ENCODE measurements around the gene CITED2. TPM values are rescaled to one million over a fixed set of nuclear protein-coding genes. Genes with fewer than 3 reads are reported as not detected.

CITED2 gene
- total and polyA plus RNA-seq, 2 of the 8 experiments (the other 6 are each of a cell fraction or from before 2014, with no cell fraction given) = 89.1 to 115 TPM

DNA sequence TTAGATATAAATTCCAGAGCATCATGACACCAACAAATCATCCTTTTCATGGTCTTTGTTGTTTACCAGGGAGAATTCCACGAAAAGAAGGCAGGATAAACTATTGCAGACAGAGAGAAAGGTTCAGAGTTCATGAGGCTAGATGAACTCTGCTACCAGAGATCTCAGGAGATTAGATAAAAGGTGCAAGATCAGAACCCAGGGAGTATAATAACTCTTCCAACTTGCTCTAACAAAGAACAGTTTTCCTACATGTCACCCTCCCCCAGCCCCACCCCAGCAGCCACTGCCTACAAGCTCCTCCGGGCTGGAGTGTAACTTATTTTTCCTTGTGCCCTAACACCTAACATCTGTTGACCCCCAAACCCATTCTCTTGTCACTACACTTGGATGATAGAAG is 13.9 kb upstream of the CITED2 start:
- no peak overlapping the region for H4K5ac ChIP-seq (ENCODE audit: insufficient read length, low read depth, low read length)
- H3K27me3 ChIP-seq (replicated peaks in 1 of 4; ENCODE audit: control insufficient read depth in 3 of 4, extremely low read depth in 1 of 4, insufficient read depth in 3 of 4, low read length in 3 of 4) = peaks cover 0 to 9% (median 4%) of the 10 kb centered on the region in 4 experiments; a peak in 4 of 7 replicates
- ChIA-PET CTCF (ENCODE audit: partially characterized antibody) (interaction anchor here (2.1 kb wide), 1 partner anchor 18 kb away, joined by 6 read pairs; no protein-coding TSS in a partner anchor), POLR2A (ENCODE audit: partially characterized antibody) (interaction anchor here (1.8 kb wide), 1 partner anchor 14 kb away, joined by 4 read pairs; the partner anchor contains the start of gene CITED2)
- H3K23me2 ChIP-seq (ENCODE audit: low read depth, low read length) = no peaks in the 10 kb centered on the region
- H3K14ac ChIP-seq (ENCODE audit: insufficient read length) = no peak overlapping the region
- H2BK120ac ChIP-seq (replicated peaks; ENCODE audit: low read depth, low read length) = no peak overlapping the region
- H2BK15ac ChIP-seq (ENCODE audit: low read length) = no peak overlapping the region
- no peak overlapping the region for H2AFZ ChIP-seq (ENCODE audit: low read length)
- DNase-seq (ENCODE audit: low read depth in 1 of 2, low spot score in 2 of 2) (no peak), FAIRE-seq (no peak)
- no peak overlapping the region for H3K27ac ChIP-seq (ENCODE audit: low read depth, low read length)
- no peaks in the 10 kb centered on the region for H3K9me3 ChIP-seq (ENCODE audit: insufficient read depth in 2 of 2, low read depth in 1 of 2, low read length in 1 of 2)
- H2BK20ac ChIP-seq (ENCODE audit: low read length) = no peak overlapping the region
- H4K20me1 ChIP-seq (replicated peaks in 1 of 2; ENCODE audit: control insufficient read depth in 1 of 2, insufficient read depth in 2 of 2, low read length in 2 of 2) = no peaks in the 10 kb centered on the region
- H3K18ac ChIP-seq (ENCODE audit: extremely low read depth, low read length) = no peak overlapping the region
- no peak overlapping the region for H3K4me2 ChIP-seq (ENCODE audit: insufficient read depth in 1 of 2, low read depth in 2 of 2, low read length in 2 of 2)
- no peaks in the 10 kb centered on the region for H3K4me1 ChIP-seq (replicated peaks in 1 of 4; ENCODE audit: control insufficient read depth in 3 of 4, insufficient read depth in 4 of 4, low read length in 3 of 4)
- H3K79me2 ChIP-seq (ENCODE audit: control insufficient read depth in 1 of 2, insufficient read depth in 2 of 2, low read length in 2 of 2) = no peaks in the 10 kb centered on the region
- no peak overlapping the region for H4K8ac ChIP-seq (ENCODE audit: extremely low read depth, insufficient read depth, low read length)
- H3K9ac ChIP-seq (replicated peaks in 1 of 4; ENCODE audit: extremely low read depth in 1 of 4, low read depth in 3 of 4, low read length in 3 of 4) = no peak overlapping the region
- H4K91ac ChIP-seq (replicated peaks; ENCODE audit: insufficient read length, low read length) = no peak overlapping the region
- no peak overlapping the region for H3K4ac ChIP-seq (replicated peaks; ENCODE audit: insufficient read length, low read depth, low read length)
- 75% methylated on average over 2 of the region's 2 CpGs; no CpG with 5 or more reads in 1 of the 2 experiments for WGBS, 2 experiments (ENCODE audit: extremely low coverage in 1 of 2, insufficient coverage in 1 of 2, insufficient read length in 1 of 2, insufficient replicate concordance in 2 of 2, low coverage in 1 of 2, low lambda C conversion rate in 2 of 2, missing lambda C conversion rate in 1 of 2)
- H2BK5ac ChIP-seq (ENCODE audit: low read depth, low read length) = no peak overlapping the region
- H3K56ac ChIP-seq (replicated peaks; ENCODE audit: insufficient read length, low read depth, low read length) = no peak overlapping the region
- H2BK12ac ChIP-seq (ENCODE audit: low read depth, low read length) = no peak overlapping the region
- H3K79me1 ChIP-seq (ENCODE audit: low read depth, low read length) = no peaks in the 10 kb centered on the region
- no peak overlapping the region for H2AK5ac ChIP-seq (ENCODE audit: low read depth, low read length)
- no peak overlapping the region for H3K23ac ChIP-seq (ENCODE audit: insufficient read length)
- no peaks in the 10 kb centered on the region for H3K36me3 ChIP-seq (ENCODE audit: control insufficient read depth in 2 of 4, insufficient read depth in 4 of 4, low read length in 3 of 4)
- H3K4me3 ChIP-seq (ENCODE audit: extremely low read depth in 1 of 4, insufficient read depth in 2 of 4, low read depth in 3 of 4, low read length in 4 of 4) = no peak overlapping the region
- TF ChIP-seq MAFK (IDR thresholded peaks at IDR 0.05; ENCODE audit: low read depth, low read length) (no peak), RBBP5 (IDR thresholded peaks at IDR 0.05; ENCODE audit: borderline replicate concordance, low read depth, low read length) (no peak), CBX5 (IDR thresholded peaks at IDR 0.05; ENCODE audit: low read depth, low read length) (no peak), RAD21 (IDR thresholded peaks at IDR 0.05 in 1 of 2, conservative IDR thresholded peaks at IDR 0.05 in 1 of 2; ENCODE audit: low read depth in 2 of 2, low read length in 2 of 2) (no peak)
